ENCODE measurements around the gene MALRD1. TPM values are rescaled to one million over a fixed set of nuclear protein-coding genes. Genes with fewer than 3 reads are reported as not detected.

The MALRD1 gene
- total RNA-seq, 1 experiment from 2014 or later, result not detected

- intact Hi-C loops (cut with micrococcal nuclease; ENCODE audit: unreplicated experiment), result no loop called here
- no peak for DNase-seq (ENCODE audit: low read depth, low spot score)
- ChIA-PET POLR2A (no interaction called here), CTCF (no interaction called here)
- Histone ChIP-seq H3K4me1 (ENCODE audit: control insufficient read depth, insufficient read depth, low read length) (no peaks in the 10 kb centered on the region), H3K4me3 (ENCODE audit: low read depth in 2 of 2, low read length in 2 of 2) (no peak overlapping the region), H3K27me3 (ENCODE audit: control insufficient read depth, insufficient read depth, low read length) (no peaks in the 10 kb centered on the region), H3K27ac (ENCODE audit: low read length) (no peak overlapping the region), H3K36me3 (ENCODE audit: control insufficient read depth, insufficient read depth, low read length) (no peaks in the 10 kb centered on the region), H3K9me3 (ENCODE audit: control insufficient read depth, insufficient read depth, low read depth, low read length) (no peaks in the 10 kb centered on the region)
- no peak for ATAC-seq
- BruUV-seq (replicated peaks), result no TSS peak
- in situ Hi-C loops (cut with HindIII; ENCODE audit: low pct_unique_long_range_greater_than_20kb, low sequenced_read_pairs), result no loop called here
- TF ChIP-seq POLR2AphosphoS5 (IDR thresholded peaks at IDR 0.05; ENCODE audit: low read depth, low read length), result no peak
- no peak for TF ChIP-seq SIN3A (IDR thresholded peaks at IDR 0.05; ENCODE audit: borderline replicate concordance, insufficient read depth, low read depth, low read length)
- no peak for TF ChIP-seq REST (IDR thresholded peaks at IDR 0.05; ENCODE audit: insufficient read depth in 1 of 2, low read depth in 2 of 2, low read length in 1 of 2)
- TF ChIP-seq TCF7L2 (IDR thresholded peaks at IDR 0.05; ENCODE audit: low read depth, low read length), result no peak
- TF ChIP-seq CTCF (IDR thresholded peaks at IDR 0.05), result no peak
Measured at GRCh38 chr10:19745672-19746071, 697.1 kb downstream of the MALRD1 start.

DNA sequence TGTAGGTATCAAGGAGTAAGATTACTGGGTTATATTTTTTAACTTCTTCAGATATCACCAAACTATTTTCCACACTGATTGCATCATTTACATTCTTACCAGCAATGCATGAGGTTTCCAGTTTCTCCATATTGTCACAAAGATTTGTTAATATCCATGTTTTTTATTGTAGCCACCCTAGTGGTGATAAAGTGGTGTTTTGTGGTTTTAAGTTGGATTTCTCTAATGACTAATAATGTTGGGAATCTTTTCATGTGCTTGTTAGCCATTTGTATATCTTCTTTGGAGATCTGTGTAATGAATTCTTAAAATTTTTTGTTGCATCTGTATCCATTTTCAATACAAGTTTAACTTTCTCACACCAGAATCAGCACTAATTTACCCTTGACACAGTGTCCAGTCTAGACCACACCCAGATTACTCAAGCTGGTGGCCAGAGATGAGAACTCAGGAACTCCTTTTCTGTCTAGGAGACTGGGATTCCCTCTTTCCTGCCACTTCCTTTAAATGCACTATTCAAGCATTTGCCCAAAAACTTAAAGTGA, 700.7 kb downstream of the MALRD1 start:
- TF ChIP-seq SIN3A (IDR thresholded peaks at IDR 0.05; ENCODE audit: borderline replicate concordance, insufficient read depth, low read depth, low read length), result no peak
- no peak for TF ChIP-seq TCF7L2 (IDR thresholded peaks at IDR 0.05; ENCODE audit: low read depth, low read length)
- TF ChIP-seq POLR2AphosphoS5 (IDR thresholded peaks at IDR 0.05; ENCODE audit: low read depth, low read length), result no peak
- TF ChIP-seq CTCF (IDR thresholded peaks at IDR 0.05), result no peak
- TF ChIP-seq REST (IDR thresholded peaks at IDR 0.05; ENCODE audit: insufficient read depth in 1 of 2, low read depth in 2 of 2, low read length in 1 of 2), result no peak
- ATAC-seq, result no peak
- BruUV-seq (replicated peaks), result no TSS peak
- Histone ChIP-seq H3K27me3 (ENCODE audit: control insufficient read depth, insufficient read depth, low read length) (no peaks in the 10 kb centered on the region), H3K27ac (ENCODE audit: low read length) (no peak overlapping the region), H3K4me3 (ENCODE audit: low read depth in 2 of 2, low read length in 2 of 2) (no peak overlapping the region), H3K36me3 (ENCODE audit: control insufficient read depth, insufficient read depth, low read length) (no peaks in the 10 kb centered on the region), H3K9me3 (ENCODE audit: control insufficient read depth, insufficient read depth, low read depth, low read length) (no peaks in the 10 kb centered on the region), H3K4me1 (ENCODE audit: control insufficient read depth, insufficient read depth, low read length) (no peaks in the 10 kb centered on the region)
- DNase-seq (ENCODE audit: low read depth, low spot score), result no peak
- intact Hi-C loops (cut with micrococcal nuclease; ENCODE audit: unreplicated experiment), result no loop called here
- in situ Hi-C loops (cut with HindIII; ENCODE audit: low pct_unique_long_range_greater_than_20kb, low sequenced_read_pairs), result no loop called here
- ChIA-PET CTCF (no interaction called here), POLR2A (no interaction called here)

Measured in Panc1 (cell line).